Spleen (tissue), 7 donors: ENCODE results near the gene PIK3R4.

Experiments used
- CTCF ChIP-seq, 11 experiments: fragments of 200-600 bp in 7 of 11; fragments of 450-650 bp in 4 of 11; sonication (generic) in 4 of 11; IDR thresholded peaks in 8 of 11; conservative IDR thresholded peaks in 3 of 11; 1 replicate in 7 of 11; 2 replicates in 4 of 11; pipeline versions ENCODE4 v1.4.0 to v1.8.0; 2016 to 2021; ENCODE audit warnings: antibody characterized with exemption in 11 of 11, inconsistent platforms in 4 of 11, mild to moderate bottlenecking in 1 of 11
- POLR2AphosphoS5 ChIP-seq, 3 donors: sonication (generic); formaldehyde crosslinking; IDR thresholded peaks; one replicate each; pipeline ENCODE4 v1.5.1; 2017; ENCODE audit warnings: antibody characterized with exemption in 3 of 3
- donor health status: DM: no; HTN: no; CAD: no; lungs with moderate emphysema.
- donor health status: DM: no; HTN: no; CAD: no.
- donor health status: DM: no; HTN: no; CAD: no.

- TF ChIP-seq CTCF (IDR thresholded peaks at IDR 0.05 in 8 of 11, conservative IDR thresholded peaks at IDR 0.05 in 3 of 11) (no peak), POLR2AphosphoS5 (IDR thresholded peaks at IDR 0.05) (no peak)
Measured at GRCh38 chr3:130682131-130682530, 64.5 kb downstream of the PIK3R4 start.
